ENCODE data around the gene SLC39A11.
"Not testable (repeated sequence)": the region's sequence is repeated elsewhere in the genome, so short reads cannot be mapped to it uniquely, and the experiment has no call there.

The SLC39A11 gene

GRCh38 chr17:73089322-73090317, 2.9 kb downstream of the SLC39A11 start:
- in situ Hi-C loops (cut with HindIII; ENCODE audit: low pct_ligation_motif_present, low pct_unique_long_range_greater_than_20kb, low sequenced_read_pairs): no loop called here
- DNase-seq: no peak

- in situ Hi-C loops (cut with HindIII; ENCODE audit: low pct_ligation_motif_present, low pct_unique_long_range_greater_than_20kb, low sequenced_read_pairs): no loop called here
- no peak for DNase-seq
These were observed 3.9 kb downstream of the SLC39A11 start for GRCh38 chr17:73088561-73088960.

- in situ Hi-C loops (cut with HindIII; ENCODE audit: low pct_ligation_motif_present, low pct_unique_long_range_greater_than_20kb, low sequenced_read_pairs): no loop called here
- DNase-seq: no peak
These were observed 9.1 kb downstream of the SLC39A11 start for GRCh38 chr17:73083432-73083831.

GRCh38 chr17:73074566-73074965, 17.9 kb downstream of the SLC39A11 start:
- no peak for DNase-seq
- in situ Hi-C loops (cut with HindIII; ENCODE audit: low pct_ligation_motif_present, low pct_unique_long_range_greater_than_20kb, low sequenced_read_pairs): no loop called here

GRCh38 chr17:73072219-73072962, 20.1 kb downstream of the SLC39A11 start:
- in situ Hi-C loops (cut with HindIII; ENCODE audit: low pct_ligation_motif_present, low pct_unique_long_range_greater_than_20kb, low sequenced_read_pairs): no loop called here
- no peak for DNase-seq

GRCh38 chr17:73071066-73071999, 21.2 kb downstream of the SLC39A11 start:
- in situ Hi-C loops (cut with HindIII; ENCODE audit: low pct_ligation_motif_present, low pct_unique_long_range_greater_than_20kb, low sequenced_read_pairs): no loop called here
- no peak for DNase-seq

- in situ Hi-C loops (cut with HindIII; ENCODE audit: low pct_ligation_motif_present, low pct_unique_long_range_greater_than_20kb, low sequenced_read_pairs): no loop called here
- DNase-seq: no peak
These were observed 22.6 kb downstream of the SLC39A11 start for GRCh38 chr17:73069841-73070240.

- in situ Hi-C loops (cut with HindIII; ENCODE audit: low pct_ligation_motif_present, low pct_unique_long_range_greater_than_20kb, low sequenced_read_pairs): no loop called here
- no peak for DNase-seq
These were observed 23.2 kb downstream of the SLC39A11 start for GRCh38 chr17:73069164-73069770.

- in situ Hi-C loops (cut with HindIII; ENCODE audit: low pct_ligation_motif_present, low pct_unique_long_range_greater_than_20kb, low sequenced_read_pairs): no loop called here
- DNase-seq: no peak
These were observed 23.9 kb downstream of the SLC39A11 start for GRCh38 chr17:73068322-73069153.

GRCh38 chr17:73067699-73068098, 24.8 kb downstream of the SLC39A11 start:
- DNase-seq; in situ Hi-C loops (cut with HindIII; ENCODE audit: low pct_ligation_motif_present, low pct_unique_long_range_greater_than_20kb, low sequenced_read_pairs): not testable (repeated sequence)

- in situ Hi-C loops (cut with HindIII; ENCODE audit: low pct_ligation_motif_present, low pct_unique_long_range_greater_than_20kb, low sequenced_read_pairs): no loop called here
- no peak for DNase-seq
These were observed 25.4 kb downstream of the SLC39A11 start for GRCh38 chr17:73067075-73067474.

- in situ Hi-C loops (cut with HindIII; ENCODE audit: low pct_ligation_motif_present, low pct_unique_long_range_greater_than_20kb, low sequenced_read_pairs): no loop called here
- DNase-seq: no peak
These were observed 26.2 kb downstream of the SLC39A11 start for GRCh38 chr17:73066148-73066884.

- DNase-seq: no peak
- in situ Hi-C loops (cut with HindIII; ENCODE audit: low pct_ligation_motif_present, low pct_unique_long_range_greater_than_20kb, low sequenced_read_pairs): no loop called here
These were observed 27.1 kb downstream of the SLC39A11 start for GRCh38 chr17:73065376-73065775.

GRCh38 chr17:73064084-73064938, 28.2 kb downstream of the SLC39A11 start:
- in situ Hi-C loops (cut with HindIII; ENCODE audit: low pct_ligation_motif_present, low pct_unique_long_range_greater_than_20kb, low sequenced_read_pairs): no loop called here

GRCh38 chr17:73062726-73063125, 29.8 kb downstream of the SLC39A11 start:
- no peak for DNase-seq
- in situ Hi-C loops (cut with HindIII; ENCODE audit: low pct_ligation_motif_present, low pct_unique_long_range_greater_than_20kb, low sequenced_read_pairs): no loop called here

More at GRCh38 chr17:73064084-73064938, 28.2 kb downstream of the SLC39A11 start:
- DNase-seq: no peak

GRCh38 chr17:73061161-73061560, 31.3 kb downstream of the SLC39A11 start:
- DNase-seq: no peak
- in situ Hi-C loops (cut with HindIII; ENCODE audit: low pct_ligation_motif_present, low pct_unique_long_range_greater_than_20kb, low sequenced_read_pairs): no loop called here

Measured in ACHN (cell line).